ENCODE data around the gene ZNF37A. TPM values are rescaled to one million over a fixed set of nuclear protein-coding genes. Genes with fewer than 3 reads are reported as not detected.
A peak's percentile ranks its signal among the peaks of the same experiment; 100 is the strongest.
"Not testable (repeated sequence)": the region's sequence is repeated elsewhere in the genome, so short reads cannot be mapped to it uniquely, and the experiment has no call there.

ZNF37A gene
- 10.9 and 11.6 TPM in 2 replicates for total RNA-seq (2014; rRNA removed)
- polyA plus RNA-seq (2012) = 2.6 TPM

GRCh38 chr10:38094158-38094926 lies at the start of gene ZNF37A:
Gene ZNF37A, plus strand, starts transcription at chr10:38094337. Its CDS starts 2,281 bp downstream, at chr10:38096618.
- DNase-seq (ENCODE audit: low read depth) = peak; percentile 93

- no peak for DNase-seq (ENCODE audit: low read depth)
Measured at GRCh38 chr10:38045129-38045528, 49.0 kb upstream of the ZNF37A start.

GRCh38 chr10:38047666-38048065 lies 46.5 kb upstream of the ZNF37A start:
- DNase-seq (ENCODE audit: low read depth) = peak; percentile 39

DNA sequence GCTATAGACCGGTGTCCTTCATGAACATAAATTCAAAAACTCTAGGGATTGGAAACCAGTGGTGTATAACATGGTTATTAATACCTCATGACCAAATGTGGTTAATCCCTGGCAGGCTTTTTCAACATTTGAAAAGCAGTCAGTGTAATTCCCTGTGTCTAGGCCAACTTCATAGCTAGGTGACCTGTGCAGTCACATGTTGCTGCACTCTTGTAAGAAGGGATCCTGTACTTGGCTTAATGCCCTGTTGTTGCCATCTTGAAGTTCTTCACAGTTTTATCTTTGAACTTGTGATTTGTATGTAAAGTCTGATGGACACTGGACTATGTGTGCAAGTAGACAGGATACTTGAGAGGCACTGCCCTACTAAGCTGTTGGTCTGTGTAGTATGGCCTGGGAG lies 43.9 kb upstream of the ZNF37A start:
- no peak for DNase-seq (ENCODE audit: low read depth)

DNA sequence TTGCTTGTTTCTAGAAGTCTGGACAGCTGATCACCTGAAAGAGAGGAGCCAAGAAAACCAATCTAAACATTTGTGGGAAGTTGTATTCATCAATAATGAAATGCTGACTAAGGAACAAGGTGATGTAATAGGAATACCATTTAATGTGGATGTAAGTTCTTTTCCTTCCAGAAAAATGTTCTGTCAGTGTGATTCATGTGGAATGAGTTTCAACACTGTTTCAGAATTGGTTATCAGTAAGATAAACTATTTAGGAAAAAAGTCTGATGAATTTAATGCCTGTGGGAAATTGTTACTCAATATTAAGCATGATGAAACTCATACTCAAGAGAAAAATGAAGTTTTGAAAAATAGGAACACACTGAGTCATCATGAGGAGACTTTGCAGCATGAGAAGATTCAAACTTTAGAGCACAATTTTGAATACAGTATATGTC lies 39.8 kb upstream of the ZNF37A start:
- DNase-seq (ENCODE audit: low read depth) = peak; percentile 77

DNA sequence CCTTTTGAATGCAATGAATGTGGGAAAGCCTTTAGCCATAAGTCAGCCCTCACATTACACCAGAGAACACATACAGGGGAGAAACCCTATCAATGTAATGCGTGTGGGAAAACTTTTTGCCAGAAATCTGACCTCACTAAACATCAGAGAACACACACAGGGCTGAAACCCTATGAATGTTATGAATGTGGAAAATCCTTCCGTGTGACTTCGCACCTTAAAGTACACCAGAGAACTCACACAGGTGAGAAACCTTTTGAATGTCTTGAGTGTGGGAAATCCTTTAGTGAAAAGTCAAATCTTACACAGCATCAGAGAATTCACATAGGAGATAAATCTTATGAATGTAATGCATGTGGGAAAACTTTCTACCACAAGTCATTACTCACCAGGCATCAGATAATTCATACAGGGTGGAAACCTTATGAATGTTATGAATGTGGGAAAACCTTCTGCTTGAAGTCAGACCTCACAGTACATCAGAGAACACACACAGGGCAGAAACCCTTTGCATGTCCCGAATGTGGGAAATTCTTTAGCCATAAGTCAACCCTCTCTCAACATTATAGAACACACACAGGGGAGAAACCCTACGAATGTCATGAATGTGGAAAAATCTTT lies 38.8 kb upstream of the ZNF37A start:
- DNase-seq (ENCODE audit: low read depth) = not testable (repeated sequence)

- DNase-seq (ENCODE audit: low read depth) = peak; percentile 72
Measured at GRCh38 chr10:38069663-38070062, 24.5 kb upstream of the ZNF37A start.

DNA sequence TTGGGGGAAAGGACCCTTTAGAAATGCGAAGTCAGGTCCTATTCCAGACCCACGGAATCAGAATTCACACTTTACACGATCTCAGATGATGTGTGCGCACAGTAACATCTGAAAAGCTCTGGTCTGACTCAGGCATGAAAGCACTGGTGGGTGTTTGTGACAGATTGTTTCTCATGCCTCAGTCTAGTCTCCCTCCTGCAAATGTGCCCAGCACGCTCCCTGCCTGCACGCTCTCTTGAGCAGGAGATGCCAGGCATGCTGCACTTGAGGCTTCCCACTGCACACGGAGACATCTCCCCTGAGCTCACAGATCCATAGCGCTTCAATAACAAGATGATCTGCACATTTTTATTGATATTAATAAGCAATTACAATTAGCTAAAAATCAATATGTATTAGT lies 23.6 kb upstream of the ZNF37A start:
- no peak for DNase-seq (ENCODE audit: low read depth)

GRCh38 chr10:38072552-38072951 lies 21.6 kb upstream of the ZNF37A start:
- DNase-seq (ENCODE audit: low read depth) = no peak

DNA sequence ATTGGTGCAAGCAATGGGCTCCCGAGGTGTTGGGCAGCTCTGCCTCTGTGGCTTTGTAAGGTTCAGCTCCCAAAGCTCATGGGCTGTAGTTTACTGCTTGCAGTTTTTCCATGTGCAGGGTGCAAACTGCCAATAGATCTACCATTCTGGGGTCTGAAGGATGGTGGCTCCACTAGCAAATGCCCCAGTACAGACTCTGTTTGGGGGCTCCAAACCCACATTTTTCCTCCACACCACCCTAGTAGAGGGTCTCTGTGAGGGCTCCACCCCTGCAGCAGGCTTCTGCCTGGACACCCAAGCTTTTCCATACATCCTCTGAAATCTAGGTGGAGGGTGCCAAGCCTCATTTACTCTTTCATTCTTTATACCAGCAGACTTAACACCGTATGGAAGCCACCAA lies 17.4 kb upstream of the ZNF37A start:
- no peak for DNase-seq (ENCODE audit: low read depth)

- DNase-seq (ENCODE audit: low read depth) = not testable (repeated sequence)
Measured at GRCh38 chr10:38093318-38093717, 819 bp upstream of the ZNF37A start.

DNA sequence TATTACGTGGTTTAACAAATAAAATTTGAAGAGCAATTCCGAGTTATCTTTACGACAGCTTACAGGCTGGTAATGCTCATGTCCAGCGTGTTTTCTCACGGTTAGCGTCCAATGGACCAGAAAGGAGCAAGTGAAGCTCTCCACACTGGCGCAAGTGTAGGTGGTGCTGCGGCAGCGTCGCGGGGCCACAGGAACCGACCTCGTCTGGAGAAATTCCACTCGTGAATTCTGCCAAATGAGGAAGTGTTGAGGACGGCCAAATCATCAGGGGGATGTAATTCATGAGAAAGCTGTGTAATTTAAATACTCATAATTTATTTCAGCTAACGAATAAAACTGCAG lies 350 bp upstream of the ZNF37A start:
- no peak for DNase-seq (ENCODE audit: low read depth)

DNA sequence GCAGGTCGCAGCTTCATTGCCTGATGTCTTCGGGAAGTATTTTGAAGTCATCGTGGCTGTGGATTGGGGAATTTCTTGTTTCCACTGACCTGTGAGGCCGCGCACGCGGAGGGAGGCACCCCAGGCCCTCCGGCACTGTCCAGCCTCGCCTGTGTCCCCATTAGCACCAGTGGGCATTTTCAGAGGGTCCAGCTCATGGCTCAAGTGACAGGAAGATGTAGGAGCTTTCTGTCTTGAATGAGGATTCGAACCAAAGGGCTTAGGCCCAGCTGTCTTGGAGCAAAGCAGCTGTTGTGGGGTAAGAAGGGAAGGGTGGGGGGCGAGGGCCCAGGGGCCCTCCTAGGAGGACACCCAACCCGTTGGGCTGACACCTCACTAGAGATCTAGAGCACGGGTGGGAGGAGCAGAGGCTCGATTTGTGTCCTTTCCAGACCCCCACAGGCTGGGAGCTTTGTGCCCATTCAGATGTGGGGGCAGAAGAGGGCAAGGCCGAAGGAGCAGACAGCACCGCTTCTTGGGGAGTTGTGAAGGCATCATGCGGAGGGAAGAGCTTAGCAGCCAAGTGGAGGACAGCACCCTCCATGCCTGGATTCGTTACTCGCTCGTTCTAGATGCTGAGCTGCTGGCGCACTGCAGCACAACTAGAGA lies 914 bp downstream of the ZNF37A start:
- DNase-seq (ENCODE audit: low read depth) = peak; percentile 24

- no peak for DNase-seq (ENCODE audit: low read depth)
Measured at GRCh38 chr10:38102880-38103279, 8.7 kb downstream of the ZNF37A start.

- no peak for DNase-seq (ENCODE audit: low read depth)
Measured at GRCh38 chr10:38103756-38104155, 9.6 kb downstream of the ZNF37A start.

- DNase-seq (ENCODE audit: low read depth) = no peak
Measured at GRCh38 chr10:38112159-38112558, 18.0 kb downstream of the ZNF37A start.

GRCh38 chr10:38118072-38118807 lies 24.1 kb downstream of the ZNF37A start:
- peak; percentile 37 for DNase-seq (ENCODE audit: low read depth)

- no peak for DNase-seq (ENCODE audit: low read depth)
Measured at GRCh38 chr10:38119038-38119437, 24.9 kb downstream of the ZNF37A start.

GRCh38 chr10:38127812-38128211 lies 33.7 kb downstream of the ZNF37A start:
- DNase-seq (ENCODE audit: low read depth) = peak; percentile 5

GRCh38 chr10:38143587-38143986 lies 49.5 kb downstream of the ZNF37A start:
- peak; percentile 31 for DNase-seq (ENCODE audit: low read depth)

DNA sequence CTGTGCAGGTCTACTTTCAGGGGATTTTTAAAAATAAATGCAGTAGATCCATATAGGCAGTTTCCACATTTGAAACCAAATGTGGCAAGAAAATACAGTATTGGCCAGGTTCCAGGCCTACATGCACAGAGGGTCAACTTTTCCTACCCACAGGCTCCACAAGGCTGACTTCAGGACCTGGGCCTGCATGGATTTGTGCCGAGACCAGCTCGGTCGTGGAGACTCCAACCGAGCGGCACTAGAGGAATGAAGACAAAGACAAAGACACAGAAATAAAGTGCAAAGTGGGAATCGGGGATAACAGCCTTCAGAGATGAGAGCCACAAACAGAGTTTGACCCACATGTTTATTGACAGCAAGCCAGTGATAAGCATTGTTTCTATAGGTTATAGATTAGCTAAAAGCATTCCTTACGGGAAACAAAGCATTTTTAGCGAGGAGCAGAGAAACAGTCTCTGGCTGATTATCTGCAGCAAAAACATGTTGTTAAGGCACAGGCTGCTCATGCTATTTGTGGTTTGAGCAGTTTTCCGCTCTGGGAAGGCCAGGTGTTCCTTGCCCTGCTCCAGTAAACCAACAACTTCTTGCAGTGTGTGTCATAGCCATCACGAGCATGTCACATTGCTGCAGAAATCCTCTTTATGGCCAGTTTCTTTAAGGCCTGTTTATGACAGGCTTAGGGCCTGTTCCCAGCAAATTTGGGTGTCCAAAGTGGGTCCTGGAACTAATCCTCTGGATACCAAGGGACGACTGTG lies 52.6 kb downstream of the ZNF37A start:
- peak; percentile 41 for DNase-seq (ENCODE audit: low read depth)
